SKM-1 treated with dmso at 0.1 percent for 144 hours (cell line): ENCODE data around the gene MCRS1.
"Not testable (repeated sequence)": the region's sequence is repeated elsewhere in the genome, so short reads cannot be mapped to it uniquely, and the experiment has no call there.

ENCODE experiments used
- DNase-seq: peaks from one replicate; lab custom pipeline; 2025; ENCODE audit not compliant: unreplicated experiment; lab: John Stamatoyannopoulos, UW

Gene MCRS1

DNA sequence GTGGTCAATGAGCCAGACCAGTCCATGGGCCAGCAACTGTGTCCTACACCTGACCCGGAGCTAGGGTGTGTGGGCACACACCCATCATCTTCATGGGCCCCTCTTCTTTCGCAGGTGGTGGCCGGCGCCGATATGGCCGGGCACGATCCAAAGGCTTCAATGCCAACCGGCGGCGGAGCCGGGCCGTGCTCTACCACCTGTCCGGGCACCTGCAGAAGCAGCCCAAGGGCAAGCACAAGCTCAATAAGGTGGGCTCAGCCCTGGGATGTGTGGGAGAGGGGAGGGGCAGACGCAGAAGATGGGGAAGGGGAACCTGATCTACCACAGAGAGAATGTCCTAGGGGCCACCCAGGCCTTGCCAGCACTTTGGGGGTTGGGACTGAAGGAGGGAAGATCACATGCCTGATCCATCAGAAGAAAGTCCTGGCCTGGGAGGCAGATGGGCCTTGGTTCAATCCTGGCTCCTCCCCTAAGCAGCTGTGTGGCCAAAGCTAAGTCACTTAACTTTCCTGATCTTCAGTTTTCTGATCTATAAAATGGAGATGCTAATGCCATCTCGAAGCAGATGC lies 25.3 kb downstream of the MCRS1 start:
- no peak for DNase-seq

DNA sequence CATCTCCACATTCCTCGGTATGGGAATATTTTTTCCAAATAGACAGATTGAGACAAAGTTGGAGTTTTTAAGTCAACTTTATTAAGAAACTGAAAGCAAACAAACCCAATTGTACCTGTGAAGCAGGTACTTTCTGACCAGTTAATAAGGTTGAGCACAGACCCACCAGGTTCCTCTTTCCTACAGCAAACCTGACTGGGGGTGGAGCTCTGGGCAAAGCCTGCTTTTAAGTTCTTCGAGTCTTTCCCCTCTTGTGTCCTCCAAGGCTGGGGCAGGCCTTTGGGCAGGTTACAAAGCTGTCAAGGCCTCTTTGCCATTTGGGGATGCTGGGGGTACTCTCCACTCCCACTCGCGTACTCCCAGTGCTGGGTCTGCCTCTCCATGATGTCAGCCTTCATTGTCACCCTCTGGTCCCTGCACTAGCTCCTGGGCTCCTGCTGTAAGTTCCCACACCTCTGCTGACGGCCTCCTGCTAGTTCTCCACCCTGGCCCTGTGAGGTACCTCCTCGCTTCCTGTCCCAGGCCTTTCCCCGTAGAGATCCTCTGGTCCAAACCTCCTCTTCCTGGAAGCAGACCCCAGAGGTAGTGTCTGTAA lies 25.9 kb downstream of the MCRS1 start:
- DNase-seq, result no peak

DNA sequence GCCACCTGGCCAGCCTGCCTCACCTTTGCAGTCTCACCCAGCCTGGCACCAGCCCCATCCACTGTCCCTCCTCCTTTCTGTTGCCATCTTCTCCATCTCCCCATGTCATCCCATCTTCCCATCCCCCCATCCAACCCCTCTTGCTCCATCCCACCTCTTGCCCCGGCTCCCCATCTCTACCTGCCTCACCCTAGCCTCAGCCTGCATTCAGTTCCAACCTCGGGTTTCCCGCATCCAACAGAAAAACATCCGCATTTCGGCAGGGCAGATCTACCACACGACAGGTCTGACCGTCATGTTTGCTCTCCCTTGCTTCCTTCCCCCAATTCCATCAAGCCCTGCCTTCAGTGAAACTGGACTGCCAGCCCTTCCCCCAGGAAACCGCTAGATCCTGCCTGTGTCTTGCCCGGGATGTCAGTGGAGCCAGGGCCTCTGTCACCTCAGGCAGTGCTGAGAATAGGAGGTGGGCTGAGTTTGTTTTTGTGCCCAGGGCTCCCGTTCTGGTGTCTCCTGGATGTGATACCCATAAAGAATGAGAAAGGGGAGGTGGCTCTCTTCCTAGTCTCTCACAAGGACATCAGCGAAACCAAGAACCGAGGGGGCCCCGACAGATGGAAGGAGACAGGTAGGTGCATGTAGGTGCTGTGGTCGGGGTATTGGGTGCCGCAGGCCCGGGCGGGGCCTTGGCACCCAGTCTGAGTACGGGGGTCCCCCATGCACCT lies 26.6 kb downstream of the MCRS1 start:
- no peak for DNase-seq

DNA sequence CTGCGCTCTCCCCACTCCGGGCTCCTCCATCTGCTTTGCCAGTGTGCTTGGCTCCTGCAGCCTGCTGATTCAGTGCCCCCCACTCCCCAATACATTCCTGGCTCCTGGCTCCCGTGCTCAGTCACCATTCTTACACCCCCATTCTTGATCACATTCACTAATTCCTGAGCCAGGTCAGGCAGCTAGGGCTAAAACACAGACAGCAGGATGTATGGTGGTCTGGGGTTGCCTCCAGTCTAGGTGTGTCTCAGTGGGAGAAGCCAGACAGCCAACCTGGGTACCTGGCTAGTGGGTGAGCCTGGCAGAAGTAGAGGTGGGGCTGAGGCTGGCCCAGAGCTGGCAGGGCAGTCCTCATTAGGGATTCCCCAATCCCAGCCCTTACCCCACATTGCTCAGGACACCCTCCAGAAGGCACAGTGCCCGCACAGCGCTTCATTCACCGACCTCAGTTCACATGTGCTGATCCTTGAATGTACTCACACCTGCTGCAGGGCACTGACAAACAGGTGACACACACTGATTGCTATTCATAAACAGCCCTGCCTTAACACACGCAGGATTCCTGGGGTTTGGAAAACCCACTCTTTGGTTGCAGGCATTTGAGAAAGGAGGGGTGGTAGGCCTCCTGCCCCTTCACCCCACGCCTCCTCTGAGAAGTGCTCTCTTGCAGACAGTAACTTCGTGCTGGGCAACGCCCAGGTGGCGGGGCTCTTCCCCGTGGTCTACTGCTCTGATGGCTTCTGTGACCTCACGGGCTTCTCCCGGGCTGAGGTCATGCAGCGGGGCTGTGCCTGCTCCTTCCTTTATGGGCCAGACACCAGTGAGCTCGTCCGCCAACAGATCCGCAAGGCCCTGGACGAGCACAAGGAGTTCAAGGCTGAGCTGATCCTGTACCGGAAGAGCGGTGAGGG lies 27.5 kb downstream of the MCRS1 start:
- DNase-seq, result no peak

DNA sequence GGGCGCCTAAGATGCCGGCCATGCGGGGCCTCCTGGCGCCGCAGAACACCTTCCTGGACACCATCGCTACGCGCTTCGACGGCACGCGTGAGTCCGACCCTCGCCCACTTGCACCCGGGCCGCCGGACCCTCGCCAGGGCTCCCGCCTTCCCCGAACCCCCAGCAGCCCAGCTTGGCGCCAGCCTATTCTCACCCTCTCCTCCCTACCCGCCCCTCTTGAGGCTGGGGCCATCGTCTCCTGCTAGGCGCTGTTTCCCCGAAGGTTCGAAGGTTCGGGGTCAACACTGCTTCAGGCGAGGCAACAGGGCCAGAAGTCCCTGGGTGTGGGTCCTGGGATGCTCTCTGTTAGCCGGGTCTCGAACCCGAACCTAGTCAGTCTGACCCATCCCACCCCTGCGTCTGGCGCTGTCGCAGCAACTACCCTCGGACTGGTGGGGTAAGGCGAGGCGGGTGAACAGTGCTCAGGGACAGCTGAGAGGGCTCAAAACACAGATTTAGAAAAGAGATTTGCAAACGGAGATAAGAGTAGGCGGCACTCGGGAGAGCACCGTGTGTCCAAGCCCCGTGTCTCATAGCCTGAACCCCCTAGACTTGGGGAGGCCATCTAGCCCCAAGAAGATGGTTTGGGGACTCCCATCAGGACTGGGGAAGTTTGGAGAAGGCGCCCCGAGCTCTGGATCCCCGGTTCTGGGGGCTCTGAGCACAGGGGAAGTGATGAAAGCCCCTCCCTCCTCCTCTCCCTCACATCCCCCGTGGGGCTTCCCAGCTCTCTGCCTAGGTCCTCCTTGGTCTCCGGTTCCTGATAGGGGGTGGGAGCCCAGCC lies 28.3 kb downstream of the MCRS1 start:
- DNase-seq, result no peak

DNA sequence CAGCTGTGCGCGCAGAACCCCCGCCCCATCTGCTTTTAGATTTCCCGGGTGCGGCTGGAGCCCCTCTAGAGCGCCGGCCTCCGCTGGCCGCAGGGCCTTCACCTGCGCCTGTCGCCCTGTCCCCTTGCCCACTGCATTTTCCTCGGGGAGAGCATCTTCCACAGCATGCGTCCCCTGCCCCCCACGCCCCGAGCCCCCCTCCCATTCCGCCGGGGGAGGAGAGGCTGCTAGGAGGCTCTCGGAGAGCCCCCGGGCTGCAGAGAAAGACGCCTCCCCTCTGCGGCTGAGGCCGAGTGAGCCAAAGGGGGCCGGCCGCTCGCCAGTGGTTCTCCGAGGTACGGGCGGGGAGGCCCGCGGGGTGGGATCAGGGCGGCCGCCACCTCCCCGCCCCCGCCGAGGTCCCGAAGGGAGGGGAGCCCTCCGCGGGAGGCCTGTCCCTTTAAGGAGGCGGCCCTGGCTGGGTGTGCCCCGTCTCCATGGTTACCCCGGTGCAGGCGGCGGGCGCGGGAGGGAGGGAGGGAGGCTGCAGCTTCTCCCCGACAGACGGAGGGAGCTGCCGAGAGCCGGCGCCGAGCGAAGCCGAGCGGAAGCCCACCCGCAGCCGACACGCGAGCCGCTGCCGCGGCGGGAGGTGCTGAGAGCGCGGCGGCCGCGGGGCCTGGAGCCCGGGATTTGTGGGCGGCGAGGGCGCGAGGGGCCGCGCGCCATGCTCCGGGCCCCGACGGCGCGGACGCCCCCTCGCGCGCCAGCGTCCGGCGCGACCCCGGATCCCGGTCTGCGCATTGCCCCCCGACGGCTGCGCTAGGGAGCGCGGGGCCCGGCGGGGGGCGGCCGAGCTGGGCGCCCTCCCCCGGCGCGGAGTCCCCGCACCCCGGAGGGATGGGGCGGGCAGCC lies 29.2 kb downstream of the MCRS1 start, which contains the start of gene KCNH3:
TSS of gene KCNH3 (plus strand) at position 521 of the 894 bp plus-strand sequence. CDS start 387 bp downstream, outside the sequence.
- no peak for DNase-seq

DNA sequence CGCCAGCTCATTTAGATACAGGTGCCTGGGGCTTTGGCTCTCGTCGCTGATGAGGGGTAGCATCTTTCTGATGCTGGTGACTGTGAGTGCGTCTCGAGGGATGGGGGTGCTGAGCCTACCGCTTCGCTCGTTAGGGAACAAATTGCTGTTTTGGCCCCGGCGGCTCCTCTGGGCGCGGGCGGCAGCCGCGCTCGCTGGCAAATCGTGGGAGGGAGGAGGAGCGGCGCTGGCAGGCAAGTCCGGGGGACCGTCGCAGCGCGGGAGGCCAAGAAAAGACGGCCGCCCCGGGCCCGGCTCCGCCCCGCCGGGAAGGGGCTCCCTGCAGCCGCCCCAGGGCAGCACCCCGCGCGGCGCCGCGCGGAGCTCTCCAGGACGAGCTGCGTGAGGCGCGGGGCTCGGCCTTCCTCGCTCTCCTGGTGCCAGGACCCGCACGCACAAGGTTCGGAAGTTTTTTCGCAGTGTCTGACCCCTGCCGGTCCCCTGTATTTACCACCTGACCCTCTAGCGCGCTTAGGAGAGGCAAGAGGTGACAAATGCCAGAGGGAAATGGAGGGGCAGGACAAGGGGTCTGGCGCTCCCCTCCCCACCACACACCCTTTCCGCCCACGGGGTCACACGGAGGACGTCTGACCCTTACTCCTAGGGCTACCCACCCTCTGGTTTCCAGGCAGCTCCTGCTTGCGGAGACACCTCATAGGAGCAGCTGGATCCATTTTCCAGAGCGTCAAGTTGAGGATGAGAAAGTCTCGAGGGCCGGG lies 30.0 kb downstream of the MCRS1 start:
- DNase-seq, result no peak

DNA sequence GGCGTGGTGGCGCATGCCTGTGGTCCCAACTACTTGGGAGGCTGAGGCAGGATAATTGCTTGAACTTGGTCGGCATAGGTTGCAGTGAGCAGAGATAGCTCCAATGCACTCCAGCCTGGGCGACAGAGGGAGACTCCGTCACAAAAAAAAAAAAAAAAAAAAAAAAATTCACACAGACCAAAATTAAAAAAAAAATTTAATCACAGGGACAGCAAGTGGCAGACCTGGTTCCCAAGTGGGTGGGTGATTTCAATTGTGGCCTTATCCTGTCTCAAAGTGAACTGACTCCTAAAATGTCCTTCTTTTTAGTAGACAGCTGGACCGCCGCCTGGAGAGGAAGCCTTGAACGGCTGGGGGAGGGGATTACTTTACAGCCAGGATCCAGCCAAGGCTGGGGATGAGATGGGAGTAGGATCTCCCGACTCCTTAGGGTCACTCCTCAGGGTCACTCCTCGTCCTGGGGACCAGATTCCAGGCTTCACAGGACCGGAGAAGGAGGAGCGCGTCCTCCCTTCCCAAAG lies 30.7 kb downstream of the MCRS1 start:
- DNase-seq, result no peak

DNA sequence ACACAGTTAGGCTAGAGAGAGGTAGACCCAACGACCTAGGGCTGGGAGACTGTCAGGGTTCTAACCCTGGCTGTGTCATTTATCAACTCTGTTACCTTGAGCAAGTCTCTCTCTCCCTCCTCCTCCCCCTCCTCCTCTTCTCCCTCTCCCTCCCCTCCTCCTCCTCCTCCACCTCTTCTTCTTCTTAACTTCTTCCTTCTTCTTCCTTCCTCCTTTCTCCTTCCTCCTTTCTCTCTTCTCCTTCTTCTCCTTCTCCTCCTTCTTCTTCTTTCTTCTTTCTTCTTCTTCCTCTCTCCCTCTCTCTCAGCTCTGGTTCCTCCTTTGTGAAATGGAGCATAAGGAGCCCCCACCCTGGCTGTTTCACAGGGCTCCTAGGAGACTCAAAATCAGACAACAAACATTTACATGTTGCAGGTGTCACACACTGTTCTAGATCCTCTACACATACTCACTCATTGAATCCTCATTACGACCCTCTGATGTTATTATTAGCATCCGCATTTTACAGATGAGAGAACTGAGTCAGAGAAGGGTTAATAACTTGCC lies 31.3 kb downstream of the MCRS1 start:
- DNase-seq, result peak; percentile 29

DNA sequence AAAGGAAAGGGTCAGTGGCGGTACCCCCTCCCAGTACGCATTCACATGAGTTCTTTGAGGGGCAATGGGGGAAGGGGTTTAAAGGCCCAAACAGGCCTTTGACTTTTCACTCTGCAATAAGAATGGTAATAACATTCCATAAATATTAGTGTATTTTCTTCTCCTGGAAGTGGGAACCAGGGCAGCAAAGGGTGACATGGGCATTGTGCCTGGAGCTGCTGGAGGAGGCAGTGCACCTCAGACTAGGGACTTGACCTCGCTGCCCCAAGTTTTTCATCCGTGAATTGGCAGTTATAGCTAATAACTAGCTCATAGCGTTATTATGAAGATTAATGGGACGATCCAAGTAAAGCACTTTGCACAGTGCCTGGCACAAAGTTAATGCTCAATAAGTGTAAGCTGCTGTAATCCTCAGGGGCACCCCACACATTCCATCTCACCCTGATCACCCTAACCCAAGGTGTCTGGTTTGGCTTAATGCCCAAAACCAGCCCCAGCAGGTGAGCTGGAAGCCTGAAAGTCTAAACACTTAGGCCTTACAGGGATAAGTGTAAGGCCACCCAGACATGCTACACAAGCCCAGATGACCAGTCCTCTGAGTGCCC lies 31.9 kb downstream of the MCRS1 start:
- DNase-seq, result no peak

DNA sequence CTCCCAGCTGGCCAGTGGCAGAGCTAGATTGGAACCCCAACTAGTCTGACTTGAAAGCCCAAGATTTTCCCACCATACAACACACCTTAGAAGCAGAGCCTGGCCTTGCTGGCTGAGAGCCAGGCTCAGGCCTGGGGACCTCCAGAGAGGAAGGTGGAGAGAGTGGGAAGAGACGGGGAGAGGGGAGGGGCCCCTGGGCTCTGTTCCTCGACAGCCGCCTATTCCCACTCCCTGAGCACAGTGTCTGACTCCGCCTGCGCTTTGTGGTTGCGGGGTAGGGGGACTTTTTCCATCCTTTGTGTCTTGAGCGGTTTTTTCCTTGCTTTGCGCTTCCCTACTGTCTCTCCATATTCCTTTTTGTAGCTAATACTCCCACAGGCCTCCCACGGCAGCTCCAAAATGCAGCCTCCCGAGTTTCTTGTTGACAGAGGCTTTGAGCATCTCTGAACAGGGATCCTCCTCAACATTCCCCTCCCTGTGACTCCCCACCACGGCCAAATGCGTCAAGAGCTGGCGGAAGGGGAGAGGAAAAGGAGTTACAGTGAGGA lies 33.1 kb downstream of the MCRS1 start:
- DNase-seq, result no peak

DNA sequence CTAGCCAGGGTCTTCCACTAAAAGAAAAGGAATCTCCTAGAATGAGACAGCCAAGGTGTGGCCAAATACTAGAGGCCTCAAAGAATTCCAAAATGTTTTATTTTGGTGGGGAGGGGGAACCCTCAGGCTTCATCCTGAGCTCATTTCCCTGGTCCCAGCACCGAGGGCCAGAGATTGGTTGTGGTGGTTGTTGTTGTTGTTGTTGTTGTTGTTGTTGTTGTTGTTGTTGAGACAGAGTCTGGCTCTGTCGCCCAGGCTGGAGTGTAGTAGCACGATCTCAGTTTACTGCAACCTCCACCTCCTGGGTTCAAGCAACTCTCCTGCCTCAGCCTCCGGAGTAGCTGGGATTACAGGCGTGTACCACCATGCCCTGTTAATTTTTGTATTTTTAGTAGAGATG lies 33.8 kb downstream of the MCRS1 start:
- DNase-seq, result not testable (repeated sequence)

DNA sequence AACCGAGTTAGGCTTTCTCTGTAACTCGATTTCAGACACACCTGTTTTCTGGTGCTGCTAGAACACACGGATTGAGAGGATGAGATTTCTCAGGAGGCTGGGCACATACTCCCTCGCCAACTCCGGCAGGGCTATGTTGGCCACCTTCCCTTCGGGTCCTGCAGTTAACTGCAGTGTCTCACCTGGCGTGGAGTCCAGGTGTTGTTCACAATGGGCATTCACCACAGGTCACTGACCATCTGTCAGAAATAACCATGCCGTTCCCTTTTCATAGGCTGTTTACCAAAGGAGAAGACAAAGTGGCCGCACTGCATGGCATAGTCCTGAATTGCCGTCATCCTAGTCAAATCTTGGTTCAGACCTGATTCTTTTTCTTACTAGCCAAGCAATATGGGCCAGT lies 34.6 kb downstream of the MCRS1 start:
- no peak for DNase-seq

DNA sequence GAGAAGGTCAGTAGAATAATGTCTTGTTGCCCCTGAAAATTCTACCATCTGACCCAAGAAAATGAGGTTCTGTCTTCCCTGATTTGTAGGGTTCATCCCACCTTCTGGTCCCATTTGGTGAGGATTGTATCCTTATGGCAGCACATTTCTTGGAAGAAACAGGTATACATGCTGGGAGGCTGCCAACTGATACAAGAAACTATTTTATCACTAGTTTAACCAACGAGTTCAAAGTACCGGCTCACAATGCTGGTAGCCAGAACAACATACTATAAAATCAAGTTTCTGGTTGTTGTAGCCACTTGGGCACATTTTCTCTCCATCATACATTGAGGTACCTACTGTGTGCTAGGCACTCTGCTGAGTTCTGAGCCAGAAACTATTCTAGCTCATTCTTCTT lies 36.2 kb downstream of the MCRS1 start:
- no peak for DNase-seq

DNA sequence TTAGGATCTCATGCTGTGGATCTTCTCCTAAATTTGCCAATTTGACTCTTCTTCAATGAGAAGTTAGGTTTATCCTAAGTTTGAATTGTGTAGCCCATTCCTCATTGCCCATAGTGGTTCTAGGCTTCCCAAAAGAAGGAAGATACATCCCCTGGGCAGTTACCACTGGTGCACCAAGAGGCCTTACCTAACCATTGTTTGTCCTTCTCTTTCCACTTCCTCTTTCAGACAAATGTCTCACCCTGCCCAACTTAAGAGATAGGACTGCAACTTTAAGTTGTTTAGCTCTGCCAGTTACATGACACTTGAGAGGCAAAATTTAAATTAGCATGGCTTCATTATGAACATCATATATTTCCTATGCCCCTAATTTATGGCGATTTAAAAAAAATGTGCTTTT lies 38.5 kb downstream of the MCRS1 start:
- peak; percentile 63 for DNase-seq

DNA sequence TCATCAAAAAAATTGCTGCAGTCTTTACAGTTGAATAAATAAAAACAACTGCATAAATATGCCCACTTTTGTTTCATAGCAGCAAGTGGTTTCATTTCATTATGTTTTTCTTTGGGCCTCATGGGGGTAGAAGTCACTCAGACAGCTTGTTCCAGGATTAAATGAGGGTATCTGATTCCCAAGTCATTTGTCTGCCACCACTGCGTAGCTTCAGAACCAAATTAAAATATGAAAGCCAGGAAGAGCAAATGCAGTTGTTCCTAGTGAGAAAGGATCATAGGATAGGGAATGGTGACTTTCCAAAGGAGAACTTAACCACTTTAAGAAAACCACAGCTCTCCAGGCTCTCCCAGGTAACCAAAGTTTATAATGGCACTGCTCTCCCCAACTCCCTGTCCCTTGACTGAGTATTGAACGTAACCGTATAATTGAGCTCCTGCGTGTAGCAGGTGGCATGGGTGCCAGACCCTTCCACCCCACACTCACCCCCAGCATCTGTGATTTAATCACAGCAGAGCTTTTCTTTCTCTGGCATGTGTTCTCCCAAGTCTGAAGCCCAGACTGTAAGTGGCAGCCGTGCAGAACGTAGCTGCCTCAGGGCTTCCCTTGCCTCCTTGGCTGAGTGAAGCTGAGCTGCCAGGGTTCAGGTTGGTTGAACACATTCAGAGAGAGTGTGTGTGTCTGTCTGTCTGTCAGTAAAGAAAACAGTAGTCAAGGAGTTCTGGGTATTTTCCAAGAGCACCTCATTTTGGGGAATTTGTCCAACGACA lies 40.4 kb downstream of the MCRS1 start:
- no peak for DNase-seq

DNA sequence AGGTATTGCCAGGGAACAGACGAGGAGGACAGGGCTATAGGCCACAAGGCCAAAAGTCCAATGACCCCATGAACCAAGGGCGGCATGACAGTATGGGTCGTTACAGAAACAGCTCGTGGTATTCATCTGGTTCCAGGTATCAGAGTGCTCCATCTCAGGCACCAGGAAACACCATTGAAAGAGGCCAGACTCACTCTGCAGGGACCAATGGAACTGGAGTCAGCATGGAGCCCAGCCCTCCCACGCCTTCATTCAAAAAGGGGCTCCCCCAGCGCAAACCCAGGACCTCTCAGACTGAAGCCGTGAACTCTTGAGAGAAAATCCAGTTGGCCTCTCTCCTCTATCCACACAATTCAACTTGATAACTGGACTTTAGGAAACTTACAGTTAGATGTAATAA lies 42.0 kb downstream of the MCRS1 start:
- DNase-seq, result no peak
